Mucosa of descending colon (tissue), 3 donors: Measurements from ENCODE around the gene SPEM3. TPM values are rescaled to one million over a fixed set of nuclear protein-coding genes. Genes with fewer than 3 reads are reported as not detected.

ENCODE experiments used
- ATAC-seq: fragments of 200-7000 bp; cut with Tn5 transposase; one replicate; pipeline ENCODE4 v1.9.1; 2020; ENCODE audit warnings: mild to moderate bottlenecking, moderate library complexity
- DNase-seq, 3 donors: peaks; one replicate each; pipeline ENCODE4 v3.0.0-alpha.2; 2020
- H3K36me3 ChIP-seq: fragments of 200-600 bp; one replicate; pipeline ENCODE4 v1.8.0; 2021; ENCODE audit warnings: low read depth, mild to moderate bottlenecking
- H3K4me1 ChIP-seq: fragments of 200-600 bp; one replicate; pipeline ENCODE4 v1.8.0; 2021; ENCODE audit warnings: low read depth, mild to moderate bottlenecking
- H3K4me3 ChIP-seq: fragments of 200-600 bp; one replicate; pipeline ENCODE4 v1.8.0; 2021; ENCODE audit warnings: mild to moderate bottlenecking
- H3K9me3 ChIP-seq: fragments of 200-600 bp; one replicate; pipeline ENCODE4 v1.8.0; 2021; ENCODE audit warnings: mild to moderate bottlenecking
- CTCF ChIP-seq: fragments of 200-600 bp; IDR thresholded peaks from one replicate; pipeline ENCODE4 v1.8.0; 2022; ENCODE audit warnings: antibody characterized with exemption, mild to moderate bottlenecking
- intact Hi-C, 2 donors: fragments of 100-400 bp; cut with DNase I in 1 of 2; cut with micrococcal nuclease in 1 of 2; formaldehyde crosslinking; loops; one replicate each; pipeline versions ENCODE4 v1.11.0 to v1.11.1; 2022; cut with DNase I, micrococcal nuclease
- total RNA-seq, 3 donors: library from RNA; stranded (reverse); fragmentation: NEBNext Ultra II Directional in 2 of 3; extraction: Animal tissue kit (Norgen Biotek cat#: 25700) in 2 of 3; gene quantifications; one replicate each; pipeline versions ENCODE4 v1.2.1 to v1.2.4, GENCODE V29; 2021 to 2023
- donor health status: DM: no; HTN: no; CAD: no; lungs with moderate emphysema.
- donor health status: DM: no; HTN: no; CAD: no.
- donor health status: DM: no; HTN: yes; CAD: no.

SPEM3 gene
- total RNA-seq, 3 donors from 2014 or later: not detected

GRCh38 chr17:7459961-7460545, 31.4 kb downstream of the SPEM3 start:
- TF ChIP-seq CTCF: no peak
- DNase-seq (no peak), ATAC-seq (no peak)
- Histone ChIP-seq H3K9me3 (no peaks in the 10 kb centered on the region), H3K4me1 (no peaks in the 10 kb centered on the region), H3K36me3 (no peaks in the 10 kb centered on the region), H3K4me3 (no peak overlapping the region)
- intact Hi-C loops: no loop called here

DNA sequence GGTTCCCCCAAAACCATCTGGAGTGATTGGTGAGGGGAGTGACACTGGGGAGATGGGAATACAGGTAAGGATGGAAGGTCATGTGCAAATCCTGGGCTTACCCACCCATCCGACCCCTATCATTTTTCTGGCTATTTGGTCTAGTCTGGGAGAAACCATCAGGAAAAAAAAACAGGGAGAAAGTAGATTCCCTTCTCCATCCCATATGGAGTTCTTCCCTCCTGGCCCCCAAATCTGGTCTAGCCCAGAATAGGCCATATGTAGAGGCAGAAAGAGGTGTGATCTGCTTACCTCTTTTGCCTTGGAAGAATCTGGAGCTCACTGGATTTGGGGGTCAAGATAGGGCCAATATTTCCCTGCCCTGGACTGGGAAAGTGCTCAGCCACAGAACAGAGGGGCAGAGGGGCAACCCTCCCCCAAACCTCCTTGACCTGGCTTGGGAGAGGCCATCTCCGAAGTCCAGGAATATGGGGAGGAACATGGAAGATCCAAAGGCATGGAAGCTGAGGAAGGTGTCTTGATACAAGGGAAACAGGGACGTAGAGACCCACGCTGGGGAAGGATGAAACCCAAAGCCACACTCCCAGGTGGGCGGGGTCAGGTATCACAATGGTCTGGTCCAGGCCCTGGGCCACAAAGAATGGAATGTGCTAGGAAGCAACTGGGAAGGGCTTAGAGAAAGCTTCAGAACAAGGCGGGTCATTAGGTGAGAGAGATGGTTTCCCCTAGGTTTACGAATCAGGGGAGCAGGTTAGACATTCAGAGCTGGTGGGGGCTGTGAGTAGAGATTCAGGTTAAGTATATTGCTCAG, 32.4 kb downstream of the SPEM3 start:
- intact Hi-C loops: no loop called here
- ATAC-seq: no peak
- no peak for DNase-seq
- no peak overlapping the region for H3K4me3 ChIP-seq
- no peak for TF ChIP-seq CTCF
- no peaks in the 10 kb centered on the region for H3K4me1 ChIP-seq
- no peaks in the 10 kb centered on the region for H3K9me3 ChIP-seq
- H3K36me3 ChIP-seq: no peaks in the 10 kb centered on the region

GRCh38 chr17:7462474-7463371, 34.1 kb downstream of the SPEM3 start:
- ATAC-seq (no peak), DNase-seq (peak in 1 of 3 donors; percentile 50)
- Histone ChIP-seq H3K9me3 (no peaks in the 10 kb centered on the region), H3K36me3 (no peaks in the 10 kb centered on the region), H3K4me1 (peaks cover 6% of the 10 kb centered on the region), H3K4me3 (no peak overlapping the region)
- intact Hi-C loops: no loop called here
- no peak for TF ChIP-seq CTCF

DNA sequence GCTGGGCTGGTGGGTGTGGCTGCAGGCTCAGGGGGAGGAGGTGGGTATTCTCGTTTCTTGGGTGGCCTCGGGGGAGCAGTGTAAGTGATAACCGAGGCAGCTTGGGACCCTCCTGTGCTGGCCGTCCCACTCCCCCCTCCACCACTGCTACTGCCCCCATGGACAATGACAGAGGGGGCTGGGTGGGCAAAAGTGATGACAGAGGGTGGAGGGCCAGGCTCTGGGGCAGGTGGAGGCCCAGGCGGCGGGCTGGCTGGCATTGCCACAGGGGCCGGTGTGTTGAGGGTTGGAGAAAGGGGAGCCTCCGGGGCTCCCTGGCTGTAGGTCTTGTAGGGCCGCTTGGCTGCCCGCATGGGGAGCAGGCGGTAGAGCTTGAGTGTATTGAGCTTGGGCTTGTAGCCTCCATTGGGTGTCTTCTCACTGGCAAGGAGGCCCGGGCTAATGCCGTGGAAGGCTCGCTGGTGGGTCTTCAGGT, 34.8 kb downstream of the SPEM3 start:
- no peaks in the 10 kb centered on the region for H3K36me3 ChIP-seq
- H3K4me1 ChIP-seq: peaks cover 6% of the 10 kb centered on the region
- H3K9me3 ChIP-seq: no peaks in the 10 kb centered on the region
- DNase-seq: peak in 1 of 3 donors; percentile 48
- no peak for TF ChIP-seq CTCF
- no peak overlapping the region for H3K4me3 ChIP-seq
- no peak for ATAC-seq
- intact Hi-C loops: no loop called here

GRCh38 chr17:7464081-7464480, 35.4 kb downstream of the SPEM3 start:
- Histone ChIP-seq H3K9me3 (no peaks in the 10 kb centered on the region), H3K36me3 (no peaks in the 10 kb centered on the region), H3K4me3 (no peak overlapping the region), H3K4me1 (peaks cover 6% of the 10 kb centered on the region)
- no peak for TF ChIP-seq CTCF
- no peak for DNase-seq
- intact Hi-C loops: no loop called here
- ATAC-seq: no peak
